HCEC 1CT (cell line): ENCODE data around the gene CDH2.
A peak's percentile ranks its signal among the peaks of the same experiment; 100 is the strongest.

ENCODE experiments used
- DNase-seq: peaks from one replicate; pipeline ENCODE4 v3.0.0-alpha.2; 2017

CDH2 gene

GRCh38 chr18:28176948-28177827, at the start of gene CDH2:
Gene CDH2, minus strand, starts transcription at chr18:28177130. Its CDS starts 108 bp downstream, at chr18:28177022.
- DNase-seq, result peak; percentile 64

GRCh38 chr18:28212060-28212459, 35.1 kb upstream of the CDH2 start:
- no peak for DNase-seq

- DNase-seq, result no peak
Measured at GRCh38 chr18:28208712-28209265, 31.9 kb upstream of the CDH2 start.

- DNase-seq, result no peak
Measured at GRCh38 chr18:28208268-28208667, 31.3 kb upstream of the CDH2 start.

- peak; percentile 93 for DNase-seq
Measured at GRCh38 chr18:28204154-28204553, 27.2 kb upstream of the CDH2 start.

- no peak for DNase-seq
Measured at GRCh38 chr18:28201056-28201455, 24.1 kb upstream of the CDH2 start.

GRCh38 chr18:28198620-28199019, 21.7 kb upstream of the CDH2 start:
- no peak for DNase-seq

- no peak for DNase-seq
Measured at GRCh38 chr18:28193177-28193778, 16.3 kb upstream of the CDH2 start.

GRCh38 chr18:28189400-28190239, 12.7 kb upstream of the CDH2 start:
- DNase-seq, result peak; percentile 70

- DNase-seq, result no peak
Measured at GRCh38 chr18:28185121-28185520, 8.2 kb upstream of the CDH2 start.

- DNase-seq, result peak; percentile 48
Measured at GRCh38 chr18:28183418-28184078, 6.6 kb upstream of the CDH2 start.

GRCh38 chr18:28181616-28182015, 4.7 kb upstream of the CDH2 start:
- no peak for DNase-seq

GRCh38 chr18:28178720-28179119, 1.8 kb upstream of the CDH2 start:
- no peak for DNase-seq

- peak; percentile 22 for DNase-seq
Measured at GRCh38 chr18:28177828-28178635, 1.1 kb upstream of the CDH2 start.

GRCh38 chr18:28176698-28176947, 307 bp downstream of the CDH2 start:
- DNase-seq, result no peak

- no peak for DNase-seq
Measured at GRCh38 chr18:28175930-28176697, 816 bp downstream of the CDH2 start.

GRCh38 chr18:28175150-28175929, 1.6 kb downstream of the CDH2 start:
- no peak for DNase-seq

- no peak for DNase-seq
Measured at GRCh38 chr18:28174181-28174905, 2.6 kb downstream of the CDH2 start.

GRCh38 chr18:28171837-28172236, 5.1 kb downstream of the CDH2 start:
- DNase-seq, result no peak

GRCh38 chr18:28168725-28169124, 8.2 kb downstream of the CDH2 start:
- DNase-seq, result no peak
